DMS114 treated with DMSO at 0.1 percent for 48 hours (cell line): Measurements from ENCODE around the gene INKA2.

ENCODE experiments used
- DNase-seq: peaks from one replicate; lab custom pipeline; 2025; ENCODE audit not compliant: unreplicated experiment; lab: John Stamatoyannopoulos, UW

Gene INKA2

DNA sequence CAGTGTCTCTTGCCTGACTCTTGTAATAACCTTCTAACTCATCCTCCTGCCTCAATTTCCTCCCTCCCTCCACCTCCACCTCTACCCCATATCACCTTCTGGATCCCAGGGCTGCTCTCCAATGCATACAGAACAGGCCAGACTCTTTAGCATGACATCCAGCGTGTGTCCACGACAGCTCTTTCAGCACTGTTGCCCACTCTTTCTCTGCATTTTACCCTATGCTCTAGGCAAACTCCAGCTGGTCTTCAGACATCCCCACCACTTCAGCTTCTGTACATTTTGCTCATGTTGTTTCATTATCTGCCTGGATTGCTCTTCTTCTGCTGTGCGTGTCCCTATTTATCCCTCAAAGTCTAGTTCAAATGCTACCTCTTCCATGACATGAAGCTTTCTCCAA, 4.8 kb downstream of the INKA2 start:
- DNase-seq, result no peak

DNA sequence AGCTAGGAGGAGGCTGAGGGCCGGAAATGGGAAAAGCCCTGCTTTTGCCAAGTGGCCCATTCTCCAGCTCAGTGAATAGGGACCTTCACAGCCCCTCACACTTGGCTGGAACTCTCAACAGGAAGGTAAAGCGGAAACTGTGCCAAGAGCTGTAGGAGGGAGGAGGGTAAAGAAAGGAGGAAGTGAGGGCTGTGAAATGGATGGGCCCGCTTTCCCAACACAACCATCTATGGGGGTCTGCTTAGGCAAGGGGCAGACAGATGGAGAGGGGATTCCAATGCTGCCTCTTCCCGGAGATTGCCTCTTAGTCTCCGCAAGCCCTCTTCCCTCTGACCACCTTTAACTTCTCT, 5.2 kb downstream of the INKA2 start:
- DNase-seq, result no peak

DNA sequence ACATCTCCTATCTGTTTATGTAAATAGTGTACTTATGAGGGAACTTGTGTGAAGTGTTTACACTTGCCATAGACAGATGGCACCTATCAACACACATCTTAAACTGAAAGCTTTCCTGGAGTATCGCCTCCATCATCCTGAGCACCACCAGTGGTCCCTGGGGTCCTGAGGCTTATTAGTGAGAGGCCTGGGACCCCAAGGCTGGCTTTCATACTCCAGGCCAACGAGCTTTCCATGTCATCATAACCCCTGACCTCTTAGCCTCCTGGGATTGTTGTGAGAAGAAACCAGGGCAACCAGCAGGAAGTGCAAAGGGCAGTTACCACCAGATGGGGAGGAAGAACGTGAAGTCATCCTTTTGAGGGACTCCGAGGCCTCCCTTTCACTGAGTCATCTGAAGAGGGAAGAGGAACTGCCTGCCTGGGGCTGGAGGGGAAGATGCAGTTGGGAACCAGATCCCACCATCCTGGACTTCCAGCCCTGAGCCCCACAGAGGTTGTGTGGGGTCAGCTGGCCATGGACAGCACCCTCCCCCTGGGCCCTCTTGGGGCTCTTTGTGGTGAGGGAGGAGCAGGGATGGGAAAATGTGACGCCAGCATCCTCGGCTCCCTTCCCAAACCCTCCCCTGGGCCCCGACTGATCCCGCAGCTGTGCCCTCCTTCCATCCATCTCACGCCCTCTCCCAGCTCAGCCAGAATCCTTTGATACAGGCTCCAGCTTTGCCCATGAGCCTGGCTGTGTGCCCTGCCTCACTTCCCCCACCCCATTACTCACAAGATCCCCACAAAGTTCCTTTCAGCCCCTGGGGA, 5.8 kb downstream of the INKA2 start:
- no peak for DNase-seq

DNA sequence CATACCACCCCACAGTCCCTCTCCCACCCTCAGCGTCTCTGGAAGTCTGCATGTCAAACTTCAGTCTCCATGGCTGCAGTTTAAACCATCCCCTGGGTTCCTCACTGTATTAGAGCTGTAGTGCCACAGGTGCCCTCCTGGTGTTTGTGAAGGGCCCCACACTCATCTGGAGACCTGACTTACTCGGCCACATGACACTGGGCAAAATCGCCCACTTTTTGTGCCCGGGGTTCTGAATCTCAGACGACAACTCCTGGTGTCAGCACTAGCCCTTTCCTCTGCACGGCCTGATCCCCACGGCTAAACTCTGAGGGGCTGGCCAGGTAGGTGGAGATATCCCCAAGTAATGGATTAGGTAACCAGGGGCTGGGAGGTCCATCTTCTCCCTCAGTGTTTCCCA, 6.5 kb downstream of the INKA2 start:
- no peak for DNase-seq

DNA sequence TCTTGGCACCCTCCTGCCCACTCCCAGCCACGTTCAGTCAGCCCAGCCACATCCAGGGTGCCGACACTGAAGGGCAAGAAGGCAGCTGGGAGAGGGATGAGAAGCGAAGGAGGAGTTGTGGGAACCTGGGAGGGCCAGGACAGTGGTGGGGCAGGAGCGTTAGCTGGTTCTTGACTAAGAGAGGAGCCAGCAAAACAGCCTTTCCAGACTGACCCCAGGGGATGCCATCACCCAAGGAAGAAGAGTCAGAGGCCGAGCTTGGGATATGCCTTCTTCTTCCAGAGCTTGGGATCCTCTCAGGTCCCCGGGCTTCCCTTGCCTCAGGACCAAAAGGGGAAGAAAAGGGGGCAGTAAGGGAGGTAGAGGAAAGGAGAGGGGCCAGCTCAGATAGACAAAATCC, 7.2 kb downstream of the INKA2 start:
- no peak for DNase-seq

DNA sequence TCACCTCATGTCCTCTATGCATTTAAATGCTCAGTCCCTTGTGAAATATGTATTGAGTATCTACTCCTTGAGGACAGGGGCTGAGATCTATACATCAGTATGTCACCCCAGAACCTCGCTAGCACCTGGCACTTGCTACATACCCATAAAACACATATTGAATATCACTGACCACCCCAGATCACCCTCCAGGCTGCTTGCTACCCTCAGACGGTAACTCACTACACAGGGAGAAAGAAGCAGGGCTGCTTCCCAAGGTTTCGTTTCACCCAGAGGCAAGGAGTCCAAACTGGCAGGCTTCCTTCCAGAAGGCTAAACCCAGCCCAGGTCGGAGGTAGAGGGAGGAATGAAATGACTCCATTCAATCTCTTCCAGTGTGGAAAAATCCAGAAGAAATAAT, 8.5 kb downstream of the INKA2 start:
- no peak for DNase-seq

DNA sequence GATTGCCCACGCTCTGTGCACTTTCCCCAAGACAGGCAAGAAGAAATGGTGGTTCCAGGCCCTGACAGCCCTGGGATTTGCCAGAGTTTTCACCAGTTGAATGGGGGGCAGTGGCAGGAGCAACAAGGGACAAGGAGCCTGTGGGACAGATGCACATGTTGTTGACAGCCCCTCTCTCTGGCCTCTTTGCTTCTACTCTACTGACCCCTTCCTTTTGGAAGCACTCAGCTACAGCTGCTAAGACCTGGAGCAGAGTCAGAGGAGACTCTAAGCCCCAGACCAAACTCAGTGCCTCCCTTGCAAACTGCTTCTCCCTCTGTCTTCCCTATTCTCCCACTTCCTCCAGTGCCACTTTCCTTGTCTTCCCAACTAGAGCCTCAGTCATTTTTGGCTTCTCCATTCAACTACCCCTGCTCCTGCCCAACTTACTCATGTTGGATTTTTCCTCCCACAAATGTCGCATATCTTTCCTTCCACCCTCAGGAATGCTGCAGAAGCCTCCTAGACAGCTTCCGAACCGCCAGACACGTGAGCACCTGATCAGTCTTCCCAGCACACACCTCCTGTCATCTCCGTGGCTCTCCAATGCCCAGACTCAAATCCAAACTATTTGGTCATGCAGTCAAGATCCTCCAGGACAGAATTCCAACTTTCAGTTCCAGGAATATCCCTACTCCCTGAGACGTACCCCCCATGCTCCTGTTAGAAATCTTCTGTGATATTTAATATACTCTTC, 9.1 kb downstream of the INKA2 start:
- DNase-seq, result no peak

DNA sequence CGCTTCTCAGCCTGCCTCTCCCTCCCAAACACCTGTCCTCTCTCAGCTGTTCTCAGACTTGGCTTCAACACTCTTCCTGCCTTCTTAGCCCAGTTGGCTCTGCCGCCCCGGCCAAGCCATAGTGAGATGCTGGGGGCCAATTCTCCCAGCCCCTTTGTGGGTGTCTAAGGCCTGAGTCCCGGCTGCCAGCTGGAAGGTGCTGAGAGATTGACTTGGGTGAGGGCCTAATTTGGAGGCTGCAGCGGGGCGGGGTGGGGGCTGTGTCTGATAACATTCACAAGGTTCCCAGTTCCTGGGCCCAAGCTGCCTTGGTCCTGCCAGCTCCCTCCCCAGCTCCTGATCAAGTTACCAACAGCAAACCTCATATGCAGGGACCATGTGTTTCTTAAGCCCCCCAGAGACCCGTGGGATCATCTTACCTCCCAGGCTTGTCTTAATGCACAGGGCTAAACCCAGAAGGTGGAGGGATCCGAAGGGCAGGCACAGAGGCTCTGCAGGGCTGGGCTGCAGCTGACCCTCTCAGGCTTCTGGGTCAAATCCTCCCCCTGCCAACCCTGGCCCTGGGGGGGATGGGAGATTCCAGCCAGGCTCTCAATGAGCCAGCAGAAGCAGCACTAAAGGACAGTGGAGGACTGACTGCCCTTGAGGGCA, 9.8 kb downstream of the INKA2 start:
- no peak for DNase-seq

- no peak for DNase-seq
Observed at GRCh38 chr1:111727056-111727455, 12.1 kb downstream of the INKA2 start.

DNA sequence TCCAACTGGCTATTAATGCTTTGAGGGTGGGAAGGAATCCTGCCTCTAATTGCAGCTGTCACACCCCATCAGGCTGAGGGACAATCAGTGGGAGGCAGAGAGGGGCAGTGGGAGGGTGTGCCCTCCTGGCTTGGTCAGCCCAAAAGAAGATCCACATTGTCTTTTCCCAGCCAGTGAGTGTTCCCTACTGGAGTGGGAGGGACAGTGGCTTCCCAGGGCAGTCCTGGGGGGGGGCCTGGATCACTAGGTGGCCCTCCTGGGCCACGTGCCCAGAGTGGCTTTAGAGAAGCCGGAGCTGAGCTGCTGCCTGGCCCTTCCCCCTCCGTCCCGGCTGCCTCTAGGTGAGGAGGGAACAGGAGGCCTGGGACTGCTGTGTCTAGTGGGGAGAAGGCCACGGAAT, 14.0 kb downstream of the INKA2 start:
- no peak for DNase-seq

DNA sequence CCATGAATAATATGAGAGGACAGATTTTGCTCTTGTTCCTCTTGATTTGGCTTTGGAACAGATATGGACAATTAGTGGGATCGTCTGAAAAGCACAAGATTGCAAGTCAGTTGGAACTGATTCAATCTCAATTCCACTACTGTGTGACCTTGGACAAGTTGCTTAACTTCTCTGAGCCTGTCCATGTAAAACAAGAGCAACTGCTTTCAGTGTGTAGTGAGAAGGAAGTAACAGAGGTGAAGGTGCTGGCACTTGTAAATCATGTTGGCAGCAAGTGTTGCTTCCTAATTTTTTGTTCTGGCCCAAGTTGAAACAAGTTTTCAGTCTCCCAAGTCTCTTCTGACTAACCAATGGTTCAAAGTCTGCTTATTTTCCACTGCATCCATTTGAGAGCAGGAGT, 15.3 kb downstream of the INKA2 start:
- no peak for DNase-seq

GRCh38 chr1:111723091-111723806, 15.9 kb downstream of the INKA2 start:
- DNase-seq, result no peak

- DNase-seq, result no peak
Observed at GRCh38 chr1:111720977-111721786, 18.0 kb downstream of the INKA2 start.

DNA sequence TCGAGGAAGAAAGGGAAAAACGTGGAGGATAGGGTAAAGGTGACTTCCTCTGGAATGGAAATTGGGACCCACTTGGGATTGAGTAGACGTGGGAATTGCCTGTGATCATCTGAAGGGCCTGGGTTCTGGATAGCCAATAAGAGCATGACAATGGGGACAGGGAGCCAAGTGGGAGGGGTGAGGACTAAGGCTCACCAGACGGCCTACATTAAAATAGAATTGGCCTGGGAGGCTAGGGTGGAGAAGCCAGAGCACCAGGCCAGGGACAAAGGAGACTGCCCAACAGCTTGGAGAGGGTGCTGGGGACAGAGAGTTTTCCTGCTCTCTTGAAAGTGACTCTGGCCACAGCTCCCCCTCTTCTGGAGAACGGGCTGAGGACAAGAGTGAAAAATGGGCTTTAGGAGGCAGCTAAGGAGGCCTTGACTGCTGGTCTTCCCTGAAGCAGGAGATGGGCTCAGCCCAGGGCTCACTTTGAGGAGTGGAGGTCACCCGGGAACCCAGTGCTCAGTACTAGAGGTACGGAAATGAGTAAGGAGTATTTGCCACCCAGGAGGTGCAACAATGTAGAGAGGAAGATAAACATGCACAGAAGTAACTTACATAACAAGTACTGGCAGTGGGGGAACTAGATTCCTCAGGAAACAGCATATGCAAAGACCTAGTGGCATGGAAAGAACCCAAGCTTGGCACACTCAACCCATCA, 18.8 kb downstream of the INKA2 start:
- no peak for DNase-seq

DNA sequence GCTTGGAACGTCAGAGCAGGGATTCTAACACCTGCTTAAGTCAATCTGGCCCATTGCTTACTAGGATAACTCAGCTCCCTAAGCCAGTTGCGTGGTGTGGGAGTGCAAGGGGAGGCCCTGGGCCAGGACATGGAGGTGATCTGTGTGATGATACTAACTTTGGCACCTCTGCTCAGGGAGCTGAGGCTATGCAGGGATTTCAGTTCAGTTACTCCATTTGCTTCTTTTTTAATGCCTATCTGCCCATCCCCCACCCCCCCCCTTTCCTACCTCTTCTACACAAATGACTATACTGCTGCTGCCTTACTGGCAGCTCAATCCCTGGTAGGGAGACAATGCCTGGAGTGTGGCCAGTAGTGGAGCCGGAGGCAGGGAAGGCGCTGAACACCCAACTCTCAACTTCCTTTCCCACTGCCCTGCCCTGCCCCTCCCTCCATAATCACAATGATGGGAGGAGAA, 19.5 kb downstream of the INKA2 start:
- no peak for DNase-seq

DNA sequence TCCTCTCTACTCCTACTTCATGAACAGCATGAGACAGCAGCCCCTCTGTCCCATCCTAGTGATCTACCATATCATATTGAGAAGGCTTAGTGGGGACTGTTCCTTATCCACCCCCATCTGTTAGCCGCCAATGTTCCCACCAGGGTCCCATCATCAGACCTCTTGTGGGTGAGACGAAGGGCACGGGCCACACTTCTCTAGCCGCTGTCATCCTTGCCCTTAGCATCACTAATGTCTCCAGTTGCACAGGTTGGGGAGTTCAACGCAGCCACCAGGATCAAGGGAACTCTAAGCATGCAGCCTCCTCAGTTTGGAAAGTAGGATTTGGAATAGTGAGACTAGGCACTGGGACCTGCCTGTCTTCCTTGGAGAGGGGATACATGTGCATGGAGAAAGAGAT, 20.1 kb downstream of the INKA2 start:
- DNase-seq, result no peak

- DNase-seq, result no peak
Observed at GRCh38 chr1:111717450-111717849, 21.7 kb downstream of the INKA2 start.

GRCh38 chr1:111716333-111716732, 22.9 kb downstream of the INKA2 start:
- no peak for DNase-seq

- no peak for DNase-seq
Observed at GRCh38 chr1:111709986-111710385, 29.2 kb downstream of the INKA2 start.

GRCh38 chr1:111707906-111708305, 31.3 kb downstream of the INKA2 start:
- DNase-seq, result no peak
